IMR-90 (cell line): Measurements from ENCODE around the gene FBXL16. TPM values are rescaled to one million over a fixed set of nuclear protein-coding genes. Genes with fewer than 3 reads are reported as not detected.

Source experiments
- ATAC-seq: fragments of 200-7000 bp; cut with Tn5 transposase; 2 replicates; pipeline ENCODE4 v1.9.1; 2020; ENCODE audit warnings: low read depth, mild to moderate bottlenecking, moderate library complexity
- BruUV-seq: library from RNA; stranded (reverse); fragments of 400-500 nt; replicated peaks from 2 replicates; lab custom pipeline; 2021; lab: Mats Ljungman, UMichigan
- CTCF ChIA-PET: fragments of 300-600 bp; formaldehyde crosslinking; extraction: SDS; loops from one replicate; lab custom pipeline; 2021; ENCODE audit warnings: antibody characterized with exemption; lab: Yijun Ruan, JAX
- POLR2A ChIA-PET: fragments of 300-600 bp; sonication (Branson Sonifier 250); formaldehyde crosslinking; loops from one replicate; lab custom pipeline; 2022; ENCODE audit warnings: antibody characterized with exemption; ENCODE audit not compliant: unreplicated experiment; lab: Charles Lee
- DNase-seq: peaks from one replicate; pipeline ENCODE4 v3.0.0; 2013
- H2AFZ ChIP-seq: replicated peaks from 2 replicates; pipeline ENCODE3; 2013; ENCODE audit warnings: low read length, mild to moderate bottlenecking; ENCODE audit not compliant: poor library complexity
- H2AK5ac ChIP-seq: 2 replicates; pipeline ENCODE4 v1.6.1; 2013; ENCODE audit warnings: low read depth, low read length, inconsistent platforms
- H2AK9ac ChIP-seq: replicated peaks from 2 replicates; pipeline ENCODE3; 2013; ENCODE audit warnings: mild to moderate bottlenecking, low read depth, low read length, moderate library complexity; ENCODE audit not compliant: poor library complexity
- H2BK120ac ChIP-seq: 2 replicates; pipeline ENCODE4 v1.6.1; 2013; ENCODE audit warnings: low read depth, low read length, inconsistent platforms
- H2BK15ac ChIP-seq: 3 replicates; pipeline ENCODE4 v1.6.1; 2013; ENCODE audit warnings: low read depth, low read length, inconsistent platforms
- H2BK20ac ChIP-seq: 2 replicates; pipeline ENCODE4 v1.6.1; 2013; ENCODE audit warnings: low read depth, mild to moderate bottlenecking, inconsistent platforms, low read length, moderate library complexity
- H2BK5ac ChIP-seq: 2 replicates; pipeline ENCODE4 v1.6.1; 2013; ENCODE audit warnings: mild to moderate bottlenecking, low read depth, low read length, inconsistent platforms; ENCODE audit not compliant: poor library complexity, severe bottlenecking
- H3K14ac ChIP-seq: replicated peaks from 2 replicates; pipeline ENCODE4 v1.6.1; 2013; ENCODE audit warnings: low read depth, low read length, inconsistent platforms
- H3K18ac ChIP-seq: 2 replicates; pipeline ENCODE4 v1.6.1; 2013; ENCODE audit warnings: low read depth, low read length, control low read depth
- H3K23ac ChIP-seq: 2 replicates; pipeline ENCODE4 v1.6.1; 2013; ENCODE audit warnings: low read depth, low read length, inconsistent platforms
- H3K27ac ChIP-seq: 2 replicates; pipeline ENCODE4 v1.5.1; 2013; ENCODE audit warnings: mild to moderate bottlenecking, control low read depth, low read length; ENCODE audit not compliant: insufficient read depth
- H3K27me3 ChIP-seq: 2 replicates; pipeline ENCODE4 v1.6.1; 2013; ENCODE audit warnings: low read length; ENCODE audit not compliant: control insufficient read depth, insufficient read depth
- H3K36me3 ChIP-seq: 2 replicates; pipeline ENCODE4 v1.6.1; 2013; ENCODE audit warnings: low read length, mixed read lengths; ENCODE audit not compliant: control insufficient read depth, insufficient read depth
- H3K4ac ChIP-seq: 2 replicates; pipeline ENCODE4 v1.6.1; 2013; ENCODE audit warnings: low read depth, low read length, inconsistent platforms
- H3K4me1 ChIP-seq: 2 replicates; pipeline ENCODE4 v1.6.1; 2013; ENCODE audit warnings: low read length, mixed read lengths; ENCODE audit not compliant: control insufficient read depth, insufficient read depth
- H3K4me2 ChIP-seq: 2 replicates; pipeline ENCODE4 v1.6.1; 2013; ENCODE audit warnings: low read depth, mild to moderate bottlenecking, control low read depth, low read length, moderate library complexity
- H3K4me3 ChIP-seq: 2 replicates; pipeline ENCODE4 v1.5.1; 2013; ENCODE audit warnings: low read depth, mild to moderate bottlenecking, control low read depth, low read length, moderate library complexity; ENCODE audit not compliant: insufficient read depth
- H3K56ac ChIP-seq: 2 replicates; pipeline ENCODE4 v1.6.1; 2013; ENCODE audit warnings: low read length, inconsistent platforms; ENCODE audit not compliant: insufficient read depth; ENCODE audit errors: extremely low read depth
- H3K79me1 ChIP-seq, 2 experiments: 2 replicates each; pipeline ENCODE4 v1.6.1; 2013; ENCODE audit warnings: low read length in 2 of 2, inconsistent platforms in 1 of 2, low read depth in 1 of 2
- H3K9ac ChIP-seq: 2 replicates; pipeline ENCODE4 v1.6.1; 2013; ENCODE audit warnings: low read depth, low read length, control low read depth
- H3K9me1 ChIP-seq: 2 replicates; pipeline ENCODE4 v1.6.1; 2013; ENCODE audit warnings: low read length, inconsistent platforms; ENCODE audit not compliant: insufficient read depth
- H3K9me3 ChIP-seq: 2 replicates; pipeline ENCODE4 v1.6.1; 2013; ENCODE audit warnings: low read length; ENCODE audit not compliant: control insufficient read depth, insufficient read depth
- H4K20me1 ChIP-seq: 2 replicates; pipeline ENCODE4 v1.6.1; 2013; ENCODE audit warnings: low read length, inconsistent platforms; ENCODE audit not compliant: insufficient read depth
- H4K5ac ChIP-seq: 2 replicates; pipeline ENCODE4 v1.6.1; 2013; ENCODE audit warnings: mild to moderate bottlenecking, low read depth, low read length, control low read depth
- H4K8ac ChIP-seq, 2 experiments: 2 replicates each; pipeline ENCODE4 v1.6.1; 2013; ENCODE audit warnings: low read depth in 2 of 2, low read length in 2 of 2, control low read depth in 1 of 2, inconsistent platforms in 1 of 2
- H4K91ac ChIP-seq: 2 replicates; pipeline ENCODE4 v1.6.1; 2013; ENCODE audit warnings: low read depth, low read length, inconsistent platforms; ENCODE audit not compliant: insufficient read depth
- CHD1 ChIP-seq: IDR thresholded peaks from 2 replicates; pipeline ENCODE4 v1.6.1; 2012; ENCODE audit warnings: low read depth, low read length, improper control_type of control experiment
- USF2 ChIP-seq: fragments of 150-350 bp; IDR thresholded peaks from 2 replicates; pipeline ENCODE4 v1.6.1; 2017; ENCODE audit warnings: mild to moderate bottlenecking, antibody characterized with exemption, low read length, low read depth
- WGBS, 2 experiments: methylation state at CpG; one replicate each; pipeline versions ENCODE4 v1.1.5 to v1.1.7; 2013; ENCODE audit warnings: missing lambda C conversion rate in 2 of 2; ENCODE audit not compliant: insufficient read length in 1 of 2; ENCODE audit errors: extremely low coverage in 2 of 2; 5-methylcytosine and 5-hydroxymethylcytosine counted together
- dilution Hi-C: fragments of 300-500 bp; cut with HindIII; formaldehyde crosslinking; loops from one replicate; pipeline ENCODE4 v1.14.3; 2018; ENCODE audit warnings: low sequenced_read_pairs; ENCODE audit not compliant: unreplicated experiment
- in situ Hi-C: fragments of 300-500 bp; cut with MboI; formaldehyde crosslinking; loops from 3 replicates; pipeline ENCODE4 v1.14.3; 2019; ENCODE audit warnings: low sequenced_read_pairs, inconsistent platforms, mixed read lengths
- intact Hi-C: fragments of 100-400 bp; cut with micrococcal nuclease; formaldehyde crosslinking; loops from 2 replicates; pipeline ENCODE4 v1.10.0; 2022
- polyA plus RNA-seq, 3 experiments: library from polyadenylated mRNA; depleted of rRNA; stranded (reverse); fragments of >200 nt; gene quantifications; 2 replicates each; pipeline ENCODE4 v1.2.3, GENCODE V29; 2012; ENCODE audit warnings: low replicate concordance in 1 of 3
- total RNA-seq: library from RNA; depleted of rRNA; stranded (reverse); fragments of >200 nt; gene quantifications from 2 replicates; pipeline ENCODE4 v1.2.3, GENCODE V29; 2012

FBXL16 gene
- total and polyA plus RNA-seq, 2 of the 4 experiments (the other 2 are of a cell fraction) = 0.18 to 2.2 TPM

DNA sequence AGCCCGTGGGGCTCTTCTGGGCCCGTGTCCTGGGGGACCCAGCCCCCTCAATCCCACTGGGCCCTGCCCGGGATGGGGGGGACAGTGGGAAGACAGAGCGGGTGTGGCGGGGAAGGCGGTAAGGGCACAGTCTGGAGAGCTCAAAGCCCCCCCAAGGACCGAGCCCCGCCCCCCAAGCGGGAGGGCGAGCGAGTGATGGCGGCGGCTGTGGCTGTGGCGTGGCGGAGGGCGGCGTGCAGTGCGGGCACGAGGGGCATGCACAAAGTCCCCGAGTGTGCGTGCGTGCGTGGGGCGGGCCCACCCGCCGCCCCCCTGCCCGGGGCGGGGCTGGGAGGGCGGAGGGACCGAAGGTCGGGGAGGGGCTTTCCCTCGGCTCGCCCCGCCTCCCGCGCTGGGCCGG, 11.8 kb downstream of the FBXL16 start:
- in situ Hi-C loops (no loop called here), dilution Hi-C loops (no loop called here), intact Hi-C loops (no loop called here)
- Histone ChIP-seq H3K56ac (no peak overlapping the region), H4K8ac (no peak overlapping the region), H3K9ac (no peak overlapping the region), H2AK9ac (no peak overlapping the region), H3K27ac (no peak overlapping the region), H3K9me1 (peaks cover 11% of the 10 kb centered on the region), H3K9me3 (no peaks in the 10 kb centered on the region; the same call in 1 of the 2 replicates), H3K79me1 (peaks cover 9 to 12% of the 10 kb centered on the region in 2 experiments; a peak in 3 of 4 replicates), H3K4ac (no peak overlapping the region), H2BK5ac (no peak overlapping the region), H3K23ac (no peak overlapping the region), H2AK5ac (no peak overlapping the region), H3K4me3 (no peak overlapping the region), H3K14ac (no peak overlapping the region), H3K4me1 (peaks cover 12% of the 10 kb centered on the region), H3K18ac (no peak overlapping the region), H2BK20ac (no peak overlapping the region), H4K5ac (no peak overlapping the region), H4K91ac (no peak overlapping the region), H2BK120ac (no peak overlapping the region), H2AFZ (no peak overlapping the region), H3K36me3 (no peaks in the 10 kb centered on the region), H2BK15ac (no peak overlapping the region), H3K27me3 (peaks cover 48% of the 10 kb centered on the region), H4K20me1 (peaks cover 4% of the 10 kb centered on the region; the same call in 1 of the 2 replicates), H3K4me2 (no peak overlapping the region)
- ChIA-PET POLR2A (no interaction called here), CTCF (no interaction called here)
- no peak for DNase-seq
- ATAC-seq = no peak
- WGBS, 2 experiments = 2% methylated on average over 10 of the region's 37 CpGs; no CpG with 5 or more reads in 1 of the 2 experiments
- BruUV-seq = no TSS peak
- TF ChIP-seq CHD1 = no peak
- no peak for TF ChIP-seq USF2
